AG04449 (cell line): ENCODE measurements around the gene SLC25A1.

Source experiments
- CTCF ChIA-PET: fragments of 350-600 bp; formaldehyde crosslinking; extraction: SDS; loops from one replicate; lab custom pipeline; 2021; ENCODE audit warnings: antibody characterized with exemption; lab: Yijun Ruan, JAX
- POLR2A ChIA-PET: fragments of 400-600, 350-600 bp; formaldehyde crosslinking; extraction: SDS; loops from one replicate; lab custom pipeline; 2020; ENCODE audit warnings: antibody characterized with exemption, inconsistent platforms; lab: Yijun Ruan, JAX
- DNase-seq: peaks from one replicate; pipeline ENCODE4 v3.0.0-alpha.2; 2010; ENCODE audit warnings: low read depth, low spot score
- H3K4me3 ChIP-seq: 2 replicates; pipeline ENCODE4 v1.5.1; 2011; ENCODE audit warnings: low read depth, mild to moderate bottlenecking, control low read depth, low read length
- CTCF ChIP-seq: IDR thresholded peaks from one replicate; pipeline ENCODE4 v1.5.1; 2011; ENCODE audit warnings: mild to moderate bottlenecking, moderate library complexity, low read length, control low read depth, inconsistent platforms; ENCODE audit not compliant: insufficient read depth; ENCODE audit errors: missing control alignments

The SLC25A1 gene

GRCh38 chr22:19132693-19133400 lies 45.7 kb downstream of the SLC25A1 start:
- DNase-seq: no peak
- no peak for TF ChIP-seq CTCF
- ChIA-PET CTCF (interaction anchor here (5.8 kb wide), 1 partner anchor 11 kb away, joined by 23 read pairs; the partner anchor contains the start of gene ESS2), POLR2A (interaction anchor here (1.0 kb wide), 1 partner anchor 12 kb away, joined by 4 read pairs; the partner anchor contains the start of gene ESS2)
- H3K4me3 ChIP-seq: no peak overlapping the region

- no peak for DNase-seq
- no peak overlapping the region for H3K4me3 ChIP-seq
- no peak for TF ChIP-seq CTCF
- ChIA-PET CTCF (interaction anchor here (5.8 kb wide), 1 partner anchor 12 kb away, joined by 23 read pairs; the partner anchor contains the start of gene ESS2), POLR2A (no interaction called here)
Measured at GRCh38 chr22:19132153-19132552, 46.4 kb downstream of the SLC25A1 start.

- no peak overlapping the region for H3K4me3 ChIP-seq
- TF ChIP-seq CTCF: no peak
- CTCF ChIA-PET: interaction anchor here (5.8 kb wide), 1 partner anchor 12 kb away, joined by 23 read pairs; the partner anchor contains the start of gene ESS2
- POLR2A ChIA-PET: no interaction called here
- DNase-seq: no peak
Measured at GRCh38 chr22:19131685-19132015, 46.9 kb downstream of the SLC25A1 start.

GRCh38 chr22:19130959-19131684 lies 47.4 kb downstream of the SLC25A1 start, which contains the start of gene TSSK2:
TSSK2 (plus strand) TSS chr22:19131308; CDS start chr22:19131400, 92 bp downstream.
- no peak for DNase-seq
- TF ChIP-seq CTCF: no peak
- H3K4me3 ChIP-seq: no peak within 1 kb of the TSS
- CTCF ChIA-PET: interaction anchor here (5.8 kb wide), 1 partner anchor 13 kb away, joined by 23 read pairs; the partner anchor contains the start of gene ESS2
- POLR2A ChIA-PET: no interaction called here

GRCh38 chr22:19129871-19130270 lies 48.7 kb downstream of the SLC25A1 start:
- no peak for TF ChIP-seq CTCF
- POLR2A ChIA-PET: no interaction called here
- CTCF ChIA-PET: interaction anchor here (5.8 kb wide), 1 partner anchor 14 kb away, joined by 23 read pairs; the partner anchor contains the start of gene ESS2
- no peak for DNase-seq
- H3K4me3 ChIP-seq: no peak overlapping the region
